Trophoblast cell (in vitro differentiated cells and primary cell): ENCODE results near the gene DISP2.

Source experiments
- DNase-seq, 2 donors: peaks; one replicate each; pipeline ENCODE4 v3.0.0-alpha.2; 2016
- H2AFZ ChIP-seq: 2 replicates; pipeline ENCODE4 v1.6.1; 2013; ENCODE audit warnings: low read length, moderate library complexity, mild to moderate bottlenecking; ENCODE audit not compliant: insufficient read depth, poor library complexity
- H2AK5ac ChIP-seq: 2 replicates; pipeline ENCODE4 v1.6.1; 2013; ENCODE audit warnings: mild to moderate bottlenecking, low read length
- H2BK120ac ChIP-seq: 2 replicates; pipeline ENCODE4 v1.6.1; 2013; ENCODE audit warnings: low read length, mild to moderate bottlenecking, moderate library complexity; ENCODE audit not compliant: insufficient read depth, poor library complexity
- H2BK12ac ChIP-seq: 2 replicates; pipeline ENCODE4 v1.6.1; 2013; ENCODE audit warnings: mild to moderate bottlenecking, low read length, moderate library complexity
- H2BK5ac ChIP-seq: 2 replicates; pipeline ENCODE4 v1.6.1; 2013; ENCODE audit warnings: low read length, low read depth, moderate library complexity, mild to moderate bottlenecking; ENCODE audit not compliant: poor library complexity
- H3K14ac ChIP-seq: 2 replicates; pipeline ENCODE4 v1.6.1; 2013; ENCODE audit warnings: mild to moderate bottlenecking, low read length
- H3K18ac ChIP-seq: 2 replicates; pipeline ENCODE4 v1.6.1; 2013; ENCODE audit warnings: mild to moderate bottlenecking, low read length
- H3K23ac ChIP-seq: 2 replicates; pipeline ENCODE4 v1.6.1; 2013; ENCODE audit warnings: low read length
- H3K27ac ChIP-seq: 2 replicates; pipeline ENCODE4 v1.5.1; 2013; ENCODE audit warnings: low read depth, mild to moderate bottlenecking, inconsistent platforms, low read length, moderate library complexity
- H3K27me3 ChIP-seq: 2 replicates; pipeline ENCODE4 v1.6.1; 2013; ENCODE audit warnings: inconsistent platforms, mild to moderate bottlenecking, low read length, moderate library complexity; ENCODE audit not compliant: insufficient read depth
- H3K36me3 ChIP-seq, 2 experiments: 1 replicate in 1 of 2; 2 replicates in 1 of 2; pipeline ENCODE4 v1.6.1; 2013; ENCODE audit warnings: low read length in 2 of 2, mild to moderate bottlenecking in 2 of 2, moderate library complexity in 1 of 2; ENCODE audit not compliant: insufficient read depth in 2 of 2, control insufficient read depth in 1 of 2
- H3K4ac ChIP-seq: 2 replicates; pipeline ENCODE4 v1.6.1; 2013; ENCODE audit warnings: low read depth, mild to moderate bottlenecking, low read length, moderate library complexity
- H3K4me1 ChIP-seq, 2 experiments: 1 replicate in 1 of 2; 2 replicates in 1 of 2; pipeline ENCODE4 v1.6.1; 2013; ENCODE audit warnings: low read length in 2 of 2, mild to moderate bottlenecking in 2 of 2, moderate library complexity in 1 of 2; ENCODE audit not compliant: insufficient read depth in 2 of 2, control insufficient read depth in 1 of 2
- H3K4me2 ChIP-seq: 2 replicates; pipeline ENCODE4 v1.6.1; 2013; ENCODE audit warnings: inconsistent platforms, mild to moderate bottlenecking, low read length, moderate library complexity
- H3K4me3 ChIP-seq: 2 replicates; pipeline ENCODE4 v1.5.1; 2013; ENCODE audit warnings: mild to moderate bottlenecking, low read depth, low read length, inconsistent platforms
- H3K79me1 ChIP-seq: one replicate; pipeline ENCODE4 v1.6.1; 2013; ENCODE audit warnings: low read length
- H3K79me2 ChIP-seq: 2 replicates; pipeline ENCODE4 v1.6.1; 2013; ENCODE audit warnings: low read length, mild to moderate bottlenecking; ENCODE audit not compliant: control insufficient read depth, insufficient read depth, poor library complexity
- H3K9ac ChIP-seq: 2 replicates; pipeline ENCODE4 v1.6.1; 2013; ENCODE audit warnings: mild to moderate bottlenecking, low read length
- H3K9me3 ChIP-seq: 2 replicates; pipeline ENCODE4 v1.6.1; 2013; ENCODE audit warnings: low read depth, mild to moderate bottlenecking, control low read depth, inconsistent platforms, low read length; ENCODE audit not compliant: insufficient read depth
- H4K12ac ChIP-seq: 2 replicates; pipeline ENCODE4 v1.6.1; 2013; ENCODE audit warnings: low read depth, mild to moderate bottlenecking, low read length, moderate library complexity
- H4K8ac ChIP-seq: 2 replicates; pipeline ENCODE4 v1.6.1; 2013; ENCODE audit warnings: low read depth, mild to moderate bottlenecking, low read length, moderate library complexity
- H4K91ac ChIP-seq: one replicate; pipeline ENCODE4 v1.6.1; 2013; ENCODE audit warnings: low read depth, mild to moderate bottlenecking, low read length, moderate library complexity
- WGBS: extraction: QIAGEN DNeasy Blood & Tissue Kit; methylation state at CpG from one replicate; pipeline ENCODE4 v1.1.7; 2013; ENCODE audit warnings: missing lambda C conversion rate; ENCODE audit not compliant: insufficient read length, insufficient coverage; ENCODE audit errors: extremely low coverage; 5-methylcytosine and 5-hydroxymethylcytosine counted together

DISP2 gene

DNA sequence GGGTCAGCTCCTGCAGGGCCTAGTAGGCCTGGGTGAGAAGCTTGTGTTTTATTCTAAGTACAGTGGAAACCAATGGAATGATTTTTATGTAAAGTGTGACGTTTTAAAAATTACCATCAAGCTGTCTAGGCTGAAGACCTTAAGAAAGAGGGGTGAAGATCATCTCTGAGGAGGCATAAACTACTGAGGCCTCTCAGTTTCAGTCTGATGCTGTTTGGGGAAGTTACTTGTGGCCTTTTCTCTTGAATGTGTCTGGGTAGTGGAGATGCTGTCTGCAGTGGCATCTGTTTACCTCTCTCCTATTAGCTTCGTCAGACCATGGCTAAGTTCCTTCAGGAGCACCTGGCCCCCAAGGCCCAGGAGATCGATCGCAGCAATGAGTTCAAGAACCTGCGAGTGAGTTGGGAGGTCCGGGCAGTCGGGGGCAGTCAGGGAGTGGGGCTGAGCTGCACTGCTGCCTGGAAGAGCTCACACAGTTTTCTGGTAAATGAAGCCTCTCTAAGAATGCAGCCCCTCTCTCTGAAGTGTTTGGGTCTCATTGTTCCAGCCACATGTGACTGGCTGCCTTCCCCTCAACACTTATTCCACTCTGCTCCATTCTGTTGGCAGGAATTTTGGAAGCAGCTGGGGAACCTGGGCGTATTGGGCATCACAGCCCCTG lies 49.4 kb downstream of the DISP2 start:
- Histone ChIP-seq H2BK5ac (no peak overlapping the region), H3K27me3 (no peaks in the 10 kb centered on the region)

DNA sequence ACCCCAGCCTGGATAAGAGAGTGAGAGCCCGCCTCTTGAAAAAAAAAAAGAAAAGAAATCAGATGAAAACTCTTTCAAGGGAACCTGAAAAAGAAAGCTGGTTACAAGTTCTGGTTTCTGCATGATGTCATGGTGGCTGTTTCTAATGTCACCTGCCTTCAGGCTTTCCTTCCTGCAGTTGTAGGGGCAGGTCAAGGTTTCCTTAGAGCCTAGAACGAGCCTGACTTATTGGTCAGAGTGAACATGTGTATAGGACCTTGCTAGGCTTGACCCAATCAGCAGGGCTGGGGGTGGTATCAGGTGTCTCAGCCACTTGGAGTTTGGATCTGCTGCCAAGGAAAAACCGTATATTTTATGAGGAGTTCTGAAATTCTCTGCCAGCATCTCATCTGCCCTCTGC lies 51.3 kb downstream of the DISP2 start:
- peaks cover 0 to 4% of the 10 kb centered on the region in 2 experiments for H3K4me1 ChIP-seq
- no peak overlapping the region for H2BK12ac ChIP-seq
- no peak overlapping the region for H3K23ac ChIP-seq
- H3K18ac ChIP-seq = no peak overlapping the region
- peaks cover 3% of the 10 kb centered on the region for H3K79me2 ChIP-seq
- H3K36me3 ChIP-seq = peaks cover 32 to 39% of the 10 kb centered on the region in 2 experiments
- H2AFZ ChIP-seq = no peak overlapping the region
- H3K79me1 ChIP-seq = peaks cover 3% of the 10 kb centered on the region
- H3K14ac ChIP-seq = no peak overlapping the region
- no peak overlapping the region for H4K12ac ChIP-seq
- H3K4me3 ChIP-seq = no peak overlapping the region
- H4K8ac ChIP-seq = no peak overlapping the region
- H2BK5ac ChIP-seq = no peak overlapping the region
- H2AK5ac ChIP-seq = no peak overlapping the region
- no CpG with 5 or more reads among the region's 3 CpGs for WGBS
- no peak overlapping the region for H4K91ac ChIP-seq
- no peak overlapping the region for H3K4ac ChIP-seq
- H3K9ac ChIP-seq = no peak overlapping the region
- H3K9me3 ChIP-seq = no peaks in the 10 kb centered on the region
- no peaks in the 10 kb centered on the region for H3K27me3 ChIP-seq
- no peak overlapping the region for H3K4me2 ChIP-seq
- no peak overlapping the region for H2BK120ac ChIP-seq
- H3K27ac ChIP-seq = no peak overlapping the region
- DNase-seq = peak; percentile 50 to 66

More for the DNA sequence above, 49.4 kb downstream of the DISP2 start:
- H3K14ac ChIP-seq = no peak overlapping the region
- WGBS = no CpG with 5 or more reads among the region's 8 CpGs
- no peak overlapping the region for H4K12ac ChIP-seq
- peaks cover 3% of the 10 kb centered on the region for H3K79me2 ChIP-seq
- no peak overlapping the region for H3K18ac ChIP-seq
- H4K8ac ChIP-seq = no peak overlapping the region
- no peak for DNase-seq
- no peak overlapping the region for H3K9ac ChIP-seq
- H3K36me3 ChIP-seq = peaks cover 20 to 29% of the 10 kb centered on the region in 2 experiments
- no peak overlapping the region for H3K27ac ChIP-seq
- H2AFZ ChIP-seq = no peak overlapping the region
- H3K4ac ChIP-seq = no peak overlapping the region
- H3K4me2 ChIP-seq = no peak overlapping the region
- no peak overlapping the region for H3K4me3 ChIP-seq
- no peak overlapping the region for H2AK5ac ChIP-seq
- peaks cover 0 to 4% of the 10 kb centered on the region in 2 experiments for H3K4me1 ChIP-seq
- H3K79me1 ChIP-seq = peaks cover 3% of the 10 kb centered on the region
- no peaks in the 10 kb centered on the region for H3K9me3 ChIP-seq
- no peak overlapping the region for H2BK12ac ChIP-seq
- H3K23ac ChIP-seq = no peak overlapping the region
- no peak overlapping the region for H4K91ac ChIP-seq
- H2BK120ac ChIP-seq = no peak overlapping the region

GRCh38 chr15:40410476-40410875 lies 52.5 kb downstream of the DISP2 start:
- H2AK5ac ChIP-seq = no peak overlapping the region
- no peak overlapping the region for H3K27ac ChIP-seq
- WGBS = no CpG with 5 or more reads among the region's 11 CpGs
- H2BK120ac ChIP-seq = no peak overlapping the region
- no peaks in the 10 kb centered on the region for H3K27me3 ChIP-seq
- no peak overlapping the region for H3K9ac ChIP-seq
- no peak overlapping the region for H3K4ac ChIP-seq
- H3K23ac ChIP-seq = no peak overlapping the region
- H3K4me3 ChIP-seq = peak overlapping the region; percentile 30
- H4K12ac ChIP-seq = no peak overlapping the region
- no peak overlapping the region for H3K14ac ChIP-seq
- H2BK12ac ChIP-seq = no peak overlapping the region
- H3K79me2 ChIP-seq = peaks cover 3% of the 10 kb centered on the region
- peaks cover 3% of the 10 kb centered on the region for H3K79me1 ChIP-seq
- no peak overlapping the region for H2AFZ ChIP-seq
- no peak for DNase-seq
- no peak overlapping the region for H4K8ac ChIP-seq
- no peaks in the 10 kb centered on the region for H3K9me3 ChIP-seq
- H2BK5ac ChIP-seq = no peak overlapping the region
- no peak overlapping the region for H3K4me2 ChIP-seq
- H3K4me1 ChIP-seq = peaks cover 0 to 4% of the 10 kb centered on the region in 2 experiments
- H4K91ac ChIP-seq = no peak overlapping the region
- peaks cover 40 to 50% of the 10 kb centered on the region in 2 experiments for H3K36me3 ChIP-seq
- H3K18ac ChIP-seq = no peak overlapping the region

DNA sequence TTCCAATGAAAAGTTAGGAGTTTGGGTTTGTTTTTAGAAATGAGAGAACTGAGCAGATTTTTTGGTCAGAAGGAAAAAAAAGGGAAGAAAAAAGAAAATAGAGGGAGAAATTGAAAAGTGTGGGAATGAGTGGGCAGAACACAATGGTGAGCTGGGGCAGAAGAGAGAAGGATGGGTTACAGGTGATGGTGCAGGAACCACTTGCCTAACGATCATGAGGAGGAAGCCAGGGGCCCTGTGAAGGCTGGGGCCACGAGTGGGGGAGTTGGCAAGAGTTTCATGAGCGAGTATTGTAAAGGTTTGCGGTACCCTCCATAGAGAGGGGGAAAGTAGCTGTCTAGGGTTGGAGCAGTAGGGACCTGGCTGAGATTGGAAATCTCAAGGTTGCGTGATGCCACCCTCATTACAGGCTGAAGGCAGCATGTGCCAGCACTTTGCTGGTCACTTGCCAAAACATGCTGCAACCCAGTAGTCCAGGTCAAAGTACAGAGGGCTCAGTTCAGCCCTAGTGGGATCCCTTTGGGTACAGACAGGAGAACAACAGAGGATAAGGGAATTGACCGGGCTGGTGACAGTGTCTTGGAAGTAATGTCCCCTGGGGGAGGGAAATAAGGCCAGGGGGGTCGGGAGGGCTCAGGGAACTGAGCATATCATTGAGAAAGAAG lies 54.2 kb downstream of the DISP2 start:
- no peak overlapping the region for H4K8ac ChIP-seq
- no peaks in the 10 kb centered on the region for H3K79me1 ChIP-seq
- H3K9me3 ChIP-seq = no peaks in the 10 kb centered on the region
- H3K4ac ChIP-seq = no peak overlapping the region
- no peak overlapping the region for H3K27ac ChIP-seq
- no peaks in the 10 kb centered on the region for H3K4me1 ChIP-seq
- no peak overlapping the region for H2BK120ac ChIP-seq
- no peaks in the 10 kb centered on the region for H3K79me2 ChIP-seq
- H3K4me3 ChIP-seq = no peak overlapping the region
- H2BK5ac ChIP-seq = no peak overlapping the region
- H2BK12ac ChIP-seq = no peak overlapping the region
- H2AK5ac ChIP-seq = no peak overlapping the region
- WGBS = no CpG with 5 or more reads among the region's 7 CpGs
- H3K36me3 ChIP-seq = peaks cover 47 to 63% of the 10 kb centered on the region in 2 experiments
- H3K9ac ChIP-seq = no peak overlapping the region
- H3K4me2 ChIP-seq = no peak overlapping the region
- H3K27me3 ChIP-seq = no peaks in the 10 kb centered on the region
- H2AFZ ChIP-seq = no peak overlapping the region
- DNase-seq = no peak
- no peak overlapping the region for H4K12ac ChIP-seq
- no peak overlapping the region for H3K23ac ChIP-seq
- H3K14ac ChIP-seq = no peak overlapping the region
- H4K91ac ChIP-seq = no peak overlapping the region
- H3K18ac ChIP-seq = no peak overlapping the region
